CD14-positive monocyte (primary cell): ENCODE results near the gene PDE4D. TPM values are rescaled to one million over a fixed set of nuclear protein-coding genes. Genes with fewer than 3 reads are reported as not detected.

Experiments
- DNase-seq, 3 donors: peaks; one replicate each; pipeline ENCODE4 v3.0.0-alpha.2; 2011 to 2022
- H2AFZ ChIP-seq: 2 replicates; pipeline ENCODE4 v1.6.0; 2012; ENCODE audit warnings: mild to moderate bottlenecking, low read depth, low read length, inconsistent platforms; ENCODE audit not compliant: insufficient read depth, poor library complexity, severe bottlenecking
- H3K27ac ChIP-seq, 2 donors: 1 replicate in 1 of 2; 2 replicates in 1 of 2; pipeline ENCODE4 v1.5.1; 2012 to 2013; ENCODE audit warnings: low read length in 2 of 2, control low read depth in 1 of 2, inconsistent platforms in 1 of 2, low read depth in 1 of 2, mild to moderate bottlenecking in 1 of 2
- H3K27me3 ChIP-seq, 2 donors: one replicate each; pipeline versions ENCODE4 v1.6.0 to v1.6.1; 2011 to 2013; ENCODE audit warnings: low read length in 2 of 2; ENCODE audit not compliant: control insufficient read depth in 2 of 2, insufficient read depth in 2 of 2
- H3K36me3 ChIP-seq, 2 donors: replicated peaks in 1 of 2; 1 replicate in 1 of 2; 2 replicates in 1 of 2; pipeline versions ENCODE4 v1.5.1 to v1.6.1; 2012 to 2013; ENCODE audit warnings: low read length in 2 of 2, control low read depth in 1 of 2, inconsistent platforms in 1 of 2, mild to moderate bottlenecking in 1 of 2; ENCODE audit not compliant: insufficient read depth in 2 of 2, control insufficient read depth in 1 of 2
- H3K4me1 ChIP-seq, 2 donors: 1 replicate in 1 of 2; 2 replicates in 1 of 2; pipeline versions ENCODE4 v1.5.1 to v1.6.1; 2012 to 2013; ENCODE audit warnings: low read length in 2 of 2, control low read depth in 1 of 2, inconsistent platforms in 1 of 2, mild to moderate bottlenecking in 1 of 2, moderate library complexity in 1 of 2; ENCODE audit not compliant: insufficient read depth in 2 of 2, control insufficient read depth in 1 of 2
- H3K4me2 ChIP-seq: replicated peaks from 2 replicates; pipeline ENCODE3; 2012; ENCODE audit warnings: low read length, moderate library complexity, mild to moderate bottlenecking; ENCODE audit not compliant: poor library complexity, severe bottlenecking; ENCODE audit errors: extremely low read depth
- H3K4me3 ChIP-seq, 3 experiments: fragments of 200-600 bp in 1 of 3; sonication (generic) in 1 of 3; replicated peaks in 1 of 3; 1 replicate in 2 of 3; 2 replicates in 1 of 3; pipeline ENCODE4 v1.5.1; 2011 to 2013; ENCODE audit warnings: low read length in 3 of 3, mild to moderate bottlenecking in 3 of 3, control low read depth in 2 of 3, low read depth in 2 of 3, inconsistent platforms in 1 of 3, moderate library complexity in 1 of 3
- H3K79me2 ChIP-seq: 2 replicates; pipeline ENCODE4 v1.6.0; 2012; ENCODE audit warnings: mild to moderate bottlenecking, control low read depth, inconsistent platforms, low read length, moderate library complexity; ENCODE audit not compliant: insufficient read depth
- H3K9ac ChIP-seq: 2 replicates; pipeline ENCODE4 v1.6.0; 2017; ENCODE audit warnings: low read length, mild to moderate bottlenecking; ENCODE audit not compliant: insufficient read depth, poor library complexity, severe bottlenecking
- H3K9me3 ChIP-seq, 2 donors: replicated peaks in 1 of 2; 1 replicate in 1 of 2; 2 replicates in 1 of 2; pipeline versions ENCODE4 v1.5.1 to v1.6.1; 2012 to 2013; ENCODE audit warnings: low read length in 2 of 2, control low read depth in 1 of 2; ENCODE audit not compliant: control insufficient read depth in 1 of 2, insufficient read depth in 1 of 2
- H4K20me1 ChIP-seq: 2 replicates; pipeline ENCODE4 v1.6.0; 2012; ENCODE audit warnings: mild to moderate bottlenecking, low read length, control low read depth, moderate library complexity; ENCODE audit not compliant: insufficient read depth
- H3K27ac Mint-ChIP-seq, 7 donors: one replicate each; pipeline ENCODE4 v1.8.0; 2020; ENCODE audit warnings: mild to moderate bottlenecking in 7 of 7, mixed read lengths in 7 of 7, moderate library complexity in 6 of 7, inconsistent platforms in 2 of 7
- H3K27me3 Mint-ChIP-seq, 3 donors: one replicate each; pipeline ENCODE4 v1.8.0; 2021 to 2022; ENCODE audit warnings: low read depth in 3 of 3, mild to moderate bottlenecking in 3 of 3, mixed read lengths in 3 of 3, moderate library complexity in 3 of 3, inconsistent platforms in 1 of 3
- H3K36me3 Mint-ChIP-seq, 2 donors: one replicate each; pipeline ENCODE4 v1.8.0; 2020; ENCODE audit warnings: mixed read lengths in 2 of 2, inconsistent platforms in 1 of 2, mild to moderate bottlenecking in 1 of 2
- H3K4me1 Mint-ChIP-seq: one replicate; pipeline ENCODE4 v1.8.0; 2020; ENCODE audit warnings: mild to moderate bottlenecking, mixed read lengths
- H3K4me3 Mint-ChIP-seq, 2 donors: one replicate each; pipeline ENCODE4 v1.8.0; 2020; ENCODE audit warnings: mild to moderate bottlenecking in 2 of 2, mixed read lengths in 2 of 2, moderate library complexity in 1 of 2
- H3K9me3 Mint-ChIP-seq, 7 donors: one replicate each; pipeline ENCODE4 v1.8.0; 2020 to 2022; ENCODE audit warnings: mixed read lengths in 7 of 7, mild to moderate bottlenecking in 6 of 7, moderate library complexity in 6 of 7, inconsistent platforms in 2 of 7
- WGBS: methylation state at CpG from one replicate; pipeline ENCODE4 v1.1.5; 2013; ENCODE audit warnings: missing lambda C conversion rate; ENCODE audit not compliant: insufficient coverage; 5-methylcytosine and 5-hydroxymethylcytosine counted together
- intact Hi-C, 2 donors: fragments of 100-400 bp; cut with micrococcal nuclease; formaldehyde crosslinking; loops; one replicate each; pipeline versions ENCODE4 v1.15.0 to v1.15.1; 2023
- polyA plus RNA-seq, 3 donors: library from polyadenylated mRNA; depleted of rRNA in 1 of 3; unstranded in 2 of 3; stranded (reverse) in 1 of 3; fragments of 300-500 nt in 2 of 3; fragments of >200 nt in 1 of 3; fragmentation: Illumina TruSeq in 2 of 3; gene quantifications; 1 replicate in 2 of 3; 2 replicates in 1 of 3; pipeline ENCODE4 v1.2.3, GENCODE V29; 2012 to 2021
- TF ChIP-seq, protein P1 (sequence below): fragments of 200-600 bp; IDR thresholded peaks from one replicate; pipeline ENCODE4 v1.8.0; 2022; ENCODE audit warnings: antibody characterized with exemption, mild to moderate bottlenecking

PDE4D gene
- polyA plus RNA-seq, 3 donors: 1.9 to 3.4 (median 2.8) TPM

DNA sequence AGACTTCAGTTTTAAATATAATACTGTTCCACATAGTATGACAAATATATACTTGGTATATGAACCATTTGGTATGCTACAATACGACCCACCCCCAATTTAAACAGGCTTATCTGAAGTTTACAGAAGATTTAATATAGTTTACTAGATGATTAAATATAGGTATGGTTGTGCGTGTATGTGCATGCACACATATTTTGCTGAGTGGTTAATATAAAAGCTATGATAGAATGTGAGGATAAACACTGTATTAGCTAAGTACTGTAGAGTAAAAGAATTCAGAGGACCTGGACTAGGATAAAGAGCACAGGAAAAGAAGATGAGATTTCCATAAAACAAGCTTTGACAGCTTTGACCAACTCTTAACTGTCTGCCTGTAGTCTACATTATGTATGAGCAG, 356.7 kb downstream of the PDE4D start:
- H3K36me3 ChIP-seq: no peaks in the 10 kb centered on the region
- TF ChIP-seq, protein P1, sequence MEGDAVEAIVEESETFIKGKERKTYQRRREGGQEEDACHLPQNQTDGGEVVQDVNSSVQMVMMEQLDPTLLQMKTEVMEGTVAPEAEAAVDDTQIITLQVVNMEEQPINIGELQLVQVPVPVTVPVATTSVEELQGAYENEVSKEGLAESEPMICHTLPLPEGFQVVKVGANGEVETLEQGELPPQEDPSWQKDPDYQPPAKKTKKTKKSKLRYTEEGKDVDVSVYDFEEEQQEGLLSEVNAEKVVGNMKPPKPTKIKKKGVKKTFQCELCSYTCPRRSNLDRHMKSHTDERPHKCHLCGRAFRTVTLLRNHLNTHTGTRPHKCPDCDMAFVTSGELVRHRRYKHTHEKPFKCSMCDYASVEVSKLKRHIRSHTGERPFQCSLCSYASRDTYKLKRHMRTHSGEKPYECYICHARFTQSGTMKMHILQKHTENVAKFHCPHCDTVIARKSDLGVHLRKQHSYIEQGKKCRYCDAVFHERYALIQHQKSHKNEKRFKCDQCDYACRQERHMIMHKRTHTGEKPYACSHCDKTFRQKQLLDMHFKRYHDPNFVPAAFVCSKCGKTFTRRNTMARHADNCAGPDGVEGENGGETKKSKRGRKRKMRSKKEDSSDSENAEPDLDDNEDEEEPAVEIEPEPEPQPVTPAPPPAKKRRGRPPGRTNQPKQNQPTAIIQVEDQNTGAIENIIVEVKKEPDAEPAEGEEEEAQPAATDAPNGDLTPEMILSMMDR: no peak
- Mint-ChIP-seq H3K4me3 (no peak overlapping the region), H3K27ac (no peak overlapping the region), H3K9me3 (peaks cover 0 to 3% (median 0%) of the 10 kb centered on the region in 7 donors), H3K36me3 (peaks cover 0 to 5% of the 10 kb centered on the region in 2 donors), H3K4me1 (peaks cover 5% of the 10 kb centered on the region), H3K27me3 (no peaks in the 10 kb centered on the region)
- no peak overlapping the region for H3K27ac ChIP-seq
- H3K4me2 ChIP-seq: no peak overlapping the region
- no peak for DNase-seq
- no peak overlapping the region for H3K9ac ChIP-seq
- no CpG with 5 or more reads among the region's 2 CpGs for WGBS
- no peaks in the 10 kb centered on the region for H4K20me1 ChIP-seq
- H3K4me1 ChIP-seq: no peaks in the 10 kb centered on the region
- no peak overlapping the region for H3K4me3 ChIP-seq
- no peaks in the 10 kb centered on the region for H3K27me3 ChIP-seq
- H3K79me2 ChIP-seq: no peaks in the 10 kb centered on the region
- H2AFZ ChIP-seq: no peak overlapping the region
- no peaks in the 10 kb centered on the region for H3K9me3 ChIP-seq
- intact Hi-C loops: no loop called here

DNA sequence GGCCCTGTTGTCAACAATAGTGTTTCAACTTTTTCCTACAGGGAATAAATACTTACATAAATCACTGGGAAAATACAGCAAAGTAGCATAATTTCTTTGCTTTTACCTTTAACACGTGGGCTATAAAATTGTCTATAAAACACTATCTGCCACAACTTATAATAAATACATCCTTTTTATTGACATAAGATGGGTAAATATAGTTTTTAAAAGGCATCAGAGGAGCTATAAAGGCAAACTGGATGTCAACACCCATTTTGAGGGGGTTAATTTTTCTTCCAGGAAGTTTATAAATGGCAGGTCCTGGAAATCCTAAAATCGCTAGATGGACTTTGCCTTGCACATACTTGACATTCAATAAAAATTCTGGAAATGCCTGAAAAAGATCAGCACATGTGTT, 358.0 kb downstream of the PDE4D start:
- Mint-ChIP-seq H3K27ac (no peak overlapping the region), H3K4me1 (peaks cover 5% of the 10 kb centered on the region), H3K36me3 (peaks cover 0 to 5% of the 10 kb centered on the region in 2 donors), H3K27me3 (no peaks in the 10 kb centered on the region), H3K9me3 (peaks cover 0 to 3% (median 0%) of the 10 kb centered on the region in 7 donors), H3K4me3 (no peak overlapping the region)
- no peaks in the 10 kb centered on the region for H3K4me1 ChIP-seq
- H3K9ac ChIP-seq: no peak overlapping the region
- H3K79me2 ChIP-seq: no peaks in the 10 kb centered on the region
- H3K9me3 ChIP-seq: no peaks in the 10 kb centered on the region
- H3K27ac ChIP-seq: no peak overlapping the region
- DNase-seq: no peak
- H3K36me3 ChIP-seq: no peaks in the 10 kb centered on the region
- no peaks in the 10 kb centered on the region for H3K27me3 ChIP-seq
- no peak overlapping the region for H3K4me2 ChIP-seq
- TF ChIP-seq, protein P1: no peak
- no peak overlapping the region for H2AFZ ChIP-seq
- no peaks in the 10 kb centered on the region for H4K20me1 ChIP-seq
- H3K4me3 ChIP-seq: no peak overlapping the region
- WGBS: 100% methylated on average over 1 of the region's 2 CpGs
- intact Hi-C loops: no loop called here
